MM.1S (cell line): ENCODE results near the gene LSM4.

ENCODE experiments used
- CTCF ChIP-seq: fragments of 300-600 bp; sonication (generic); IDR thresholded peaks from 2 replicates; pipeline ENCODE4 v1.5.1; 2016; ENCODE audit warnings: antibody characterized with exemption, low read length, mixed read lengths
- EZH2 ChIP-seq: fragments of 300-600 bp; sonication (generic); optimal IDR thresholded peaks from 2 replicates; pipeline ENCODE3; 2017; ENCODE audit warnings: low read depth, mild to moderate bottlenecking, antibody characterized with exemption, low read length, mixed read lengths
- EZH2phosphoT487 ChIP-seq: fragments of 300-600 bp; sonication (generic); IDR thresholded peaks from 2 replicates; pipeline ENCODE4 v1.6.1; 2018; ENCODE audit warnings: antibody characterized with exemption, low read length

GRCh38 chr19:18265582-18265981, 57.3 kb downstream of the LSM4 start:
- TF ChIP-seq EZH2phosphoT487 (no peak), CTCF (no peak), EZH2 (no peak)
